Right lobe of liver (tissue), 4 donors: ENCODE data around the gene PARD6G.

Experiments used
- CTCF ChIP-seq, 4 donors: fragments of 200-600 bp in 3 of 4; fragments of 450-650 bp in 1 of 4; IDR thresholded peaks; one replicate each; pipeline versions ENCODE4 v1.5.1 to v1.8.0; 2016 to 2022; ENCODE audit warnings: antibody characterized with exemption in 4 of 4, mild to moderate bottlenecking in 2 of 4
- POLR2A ChIP-seq: fragments of 450-650 bp; IDR thresholded peaks from one replicate; pipeline ENCODE4 v1.6.1; 2017; ENCODE audit warnings: antibody characterized with exemption, mild to moderate bottlenecking
- donor health status: DM: no; HTN: no; CAD: no.
- donor health status: DM: no; HTN: no; CAD: no.
- donor health status: DM: no; HTN: yes; CAD: no.

GRCh38 chr18:80253871-80254492 lies 6.7 kb upstream of the PARD6G start:
- TF ChIP-seq CTCF (IDR thresholded peaks at IDR 0.05): no peak
- TF ChIP-seq POLR2A: no peak
